AG04450 (cell line): ENCODE results near the gene POMT2. TPM values are rescaled to one million over a fixed set of nuclear protein-coding genes. Genes with fewer than 3 reads are reported as not detected.

Experiments used
- CTCF ChIA-PET: fragments of 300-600, 350-600 bp; formaldehyde crosslinking; extraction: SDS; loops from one replicate; lab custom pipeline; 2022; ENCODE audit warnings: antibody characterized with exemption, inconsistent platforms; lab: Charles Lee
- POLR2A ChIA-PET: fragments of 350-600 bp; formaldehyde crosslinking; extraction: SDS; loops from one replicate; lab custom pipeline; 2021; ENCODE audit warnings: antibody characterized with exemption, inconsistent platforms; lab: Yijun Ruan, JAX
- DNase-seq: peaks from one replicate; pipeline ENCODE4 v3.0.0-alpha.2; 2011; ENCODE audit warnings: low read depth, low spot score
- H3K27ac ChIP-seq: one replicate; pipeline ENCODE4 v1.5.1; 2012; ENCODE audit warnings: low read depth, low read length, control low read depth
- H3K27me3 ChIP-seq: one replicate; pipeline ENCODE4 v1.6.0; 2012; ENCODE audit warnings: low read length; ENCODE audit not compliant: control insufficient read depth, insufficient read depth
- H3K4me3 ChIP-seq: 2 replicates; pipeline ENCODE4 v1.5.1; 2011; ENCODE audit warnings: mild to moderate bottlenecking, low read depth, low read length, control low read depth
- H3K9me3 ChIP-seq: 2 replicates; pipeline ENCODE4 v1.5.1; 2012; ENCODE audit warnings: low read length; ENCODE audit not compliant: control insufficient read depth, insufficient read depth
- polyA plus RNA-seq: library from polyadenylated mRNA; depleted of rRNA; stranded (reverse); fragments of >200 nt; gene quantifications from 2 replicates; pipeline ENCODE4 v1.2.3, GENCODE V29; 2011
- TF ChIP-seq, protein P1 (sequence below): IDR thresholded peaks from 2 replicates; pipeline ENCODE4 v1.5.1; 2011; ENCODE audit warnings: low read depth, low read length, control low read depth, inconsistent platforms

The POMT2 gene
- polyA plus RNA-seq, 1 experiment = 17.2 TPM

DNA sequence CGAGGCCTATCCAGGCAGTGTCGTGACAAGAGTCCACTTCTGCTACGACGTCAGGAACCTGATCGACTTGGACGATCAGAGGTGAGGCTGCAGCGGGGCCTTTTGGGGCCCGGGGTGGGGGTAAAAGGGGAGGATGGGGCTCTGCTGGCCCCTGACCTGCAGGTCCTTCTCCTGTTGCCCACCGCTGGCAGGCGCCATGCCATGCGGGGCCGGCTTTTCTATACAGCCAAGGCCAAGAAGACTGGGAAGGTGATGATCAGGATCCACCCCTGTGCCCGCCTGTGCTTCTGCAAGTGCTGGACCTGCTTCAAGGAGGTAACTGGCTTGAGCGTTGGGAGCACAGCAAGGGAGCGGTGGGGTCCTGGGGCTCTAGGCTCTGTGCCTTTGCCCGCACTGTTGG lies 81.3 kb downstream of the POMT2 start:
- H3K27ac ChIP-seq = no peak overlapping the region
- no peak overlapping the region for H3K4me3 ChIP-seq
- no peaks in the 10 kb centered on the region; the same call in 1 of the 2 replicates for H3K9me3 ChIP-seq
- no peaks in the 10 kb centered on the region for H3K27me3 ChIP-seq
- ChIA-PET CTCF (no interaction called here), POLR2A (no interaction called here)
- DNase-seq = no peak
- TF ChIP-seq, protein P1, sequence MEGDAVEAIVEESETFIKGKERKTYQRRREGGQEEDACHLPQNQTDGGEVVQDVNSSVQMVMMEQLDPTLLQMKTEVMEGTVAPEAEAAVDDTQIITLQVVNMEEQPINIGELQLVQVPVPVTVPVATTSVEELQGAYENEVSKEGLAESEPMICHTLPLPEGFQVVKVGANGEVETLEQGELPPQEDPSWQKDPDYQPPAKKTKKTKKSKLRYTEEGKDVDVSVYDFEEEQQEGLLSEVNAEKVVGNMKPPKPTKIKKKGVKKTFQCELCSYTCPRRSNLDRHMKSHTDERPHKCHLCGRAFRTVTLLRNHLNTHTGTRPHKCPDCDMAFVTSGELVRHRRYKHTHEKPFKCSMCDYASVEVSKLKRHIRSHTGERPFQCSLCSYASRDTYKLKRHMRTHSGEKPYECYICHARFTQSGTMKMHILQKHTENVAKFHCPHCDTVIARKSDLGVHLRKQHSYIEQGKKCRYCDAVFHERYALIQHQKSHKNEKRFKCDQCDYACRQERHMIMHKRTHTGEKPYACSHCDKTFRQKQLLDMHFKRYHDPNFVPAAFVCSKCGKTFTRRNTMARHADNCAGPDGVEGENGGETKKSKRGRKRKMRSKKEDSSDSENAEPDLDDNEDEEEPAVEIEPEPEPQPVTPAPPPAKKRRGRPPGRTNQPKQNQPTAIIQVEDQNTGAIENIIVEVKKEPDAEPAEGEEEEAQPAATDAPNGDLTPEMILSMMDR = no peak

DNA sequence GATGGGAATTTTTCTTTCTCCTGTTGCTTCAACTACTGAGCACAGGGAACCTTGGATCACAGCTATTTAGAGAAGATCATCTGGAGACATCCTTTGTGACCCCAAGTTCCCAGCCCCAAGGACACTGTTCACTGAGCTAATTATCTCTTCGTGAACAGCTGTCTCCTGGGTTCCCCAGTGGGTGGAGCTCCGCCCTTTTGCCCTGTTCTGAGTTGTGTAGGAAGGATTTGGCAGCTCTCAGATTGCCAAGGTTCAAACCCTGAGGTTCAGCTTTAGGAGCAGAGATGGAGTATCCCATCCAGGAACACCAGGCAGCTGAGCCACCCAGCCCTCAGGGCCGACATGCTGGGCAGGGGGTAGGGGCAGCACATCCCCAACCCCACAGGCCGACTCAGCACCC lies 81.7 kb downstream of the POMT2 start:
- TF ChIP-seq, protein P1 = no peak
- Histone ChIP-seq H3K9me3 (no peaks in the 10 kb centered on the region; the same call in 1 of the 2 replicates), H3K4me3 (no peak overlapping the region), H3K27ac (no peak overlapping the region), H3K27me3 (no peaks in the 10 kb centered on the region)
- POLR2A ChIA-PET = no interaction called here
- no peak for DNase-seq
- CTCF ChIA-PET = no interaction called here

DNA sequence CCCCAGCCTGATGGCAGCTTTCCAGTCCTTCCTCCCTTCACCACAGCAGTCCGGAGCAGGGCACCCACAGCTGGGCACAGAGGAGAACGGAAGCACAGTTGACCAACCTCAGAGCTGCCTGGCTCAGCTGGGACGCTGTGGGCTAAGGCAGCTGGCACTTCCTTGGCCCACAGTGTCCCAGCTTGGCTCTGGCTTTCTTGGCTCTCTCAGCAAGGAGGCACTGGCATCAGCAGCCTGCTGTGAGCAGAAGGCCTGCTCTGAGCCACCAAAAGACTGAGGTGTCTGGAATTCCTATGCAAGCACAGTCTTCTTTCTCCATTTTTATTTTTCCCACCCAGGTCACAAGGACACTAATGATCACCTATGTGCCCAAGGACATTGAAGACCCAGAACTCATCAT lies 82.3 kb downstream of the POMT2 start:
- ChIA-PET CTCF (no interaction called here), POLR2A (no interaction called here)
- Histone ChIP-seq H3K9me3 (no peaks in the 10 kb centered on the region; the same call in 1 of the 2 replicates), H3K27me3 (no peaks in the 10 kb centered on the region), H3K27ac (no peak overlapping the region), H3K4me3 (no peak overlapping the region)
- TF ChIP-seq, protein P1 = no peak
- no peak for DNase-seq

- ChIA-PET CTCF (no interaction called here), POLR2A (no interaction called here)
- no peaks in the 10 kb centered on the region for H3K27me3 ChIP-seq
- H3K4me3 ChIP-seq = no peak overlapping the region
- TF ChIP-seq, protein P1 = no peak
- no peak overlapping the region for H3K27ac ChIP-seq
- DNase-seq = no peak
- H3K9me3 ChIP-seq = no peaks in the 10 kb centered on the region; the same call in 1 of the 2 replicates
Observed at GRCh38 chr14:77236814-77237213, 83.9 kb downstream of the POMT2 start.

DNA sequence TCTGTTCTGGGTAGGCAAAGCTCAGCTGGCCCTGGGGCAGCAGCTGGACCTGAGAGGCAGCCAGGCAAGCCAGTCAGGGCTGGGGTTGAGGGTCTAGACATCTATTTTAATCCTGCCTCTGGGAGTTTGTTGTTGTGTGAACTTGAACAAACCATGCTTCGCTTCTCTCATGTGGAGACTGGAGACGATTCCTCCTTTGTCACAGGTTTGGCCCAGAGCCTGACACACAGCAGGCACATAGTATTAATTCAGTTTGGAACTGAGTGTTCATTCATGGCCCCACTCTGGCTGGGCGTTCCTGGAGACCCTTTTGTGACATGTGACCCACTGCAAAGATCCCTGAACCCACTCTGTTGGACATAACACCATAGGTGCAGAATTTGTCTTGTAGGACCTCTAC lies 89.0 kb downstream of the POMT2 start:
- TF ChIP-seq, protein P1 = no peak
- ChIA-PET CTCF (no interaction called here), POLR2A (no interaction called here)
- H3K4me3 ChIP-seq = no peak overlapping the region
- no peak overlapping the region for H3K27ac ChIP-seq
- no peak for DNase-seq
- no peaks in the 10 kb centered on the region for H3K9me3 ChIP-seq
- H3K27me3 ChIP-seq = no peaks in the 10 kb centered on the region
